Smooth muscle cell (in vitro differentiated cells): Measurements from ENCODE around the gene BBS9. TPM values are rescaled to one million over a fixed set of nuclear protein-coding genes. Genes with fewer than 3 reads are reported as not detected.

ENCODE experiments used
- DNase-seq: peaks from one replicate; lab custom pipeline; 2025; ENCODE audit not compliant: unreplicated experiment; lab: John Stamatoyannopoulos, UW
- H2AFZ ChIP-seq: fragments of 200-600 bp; sonication (generic); 2 replicates; pipeline ENCODE4 v1.6.0; 2016; ENCODE audit warnings: antibody characterized with exemption, low read depth, mild to moderate bottlenecking
- H3F3A ChIP-seq: fragments of 200-600 bp; sonication (generic); 2 replicates; pipeline ENCODE4 v1.6.0; 2017; ENCODE audit warnings: antibody characterized with exemption, low read depth
- H3K27ac ChIP-seq: fragments of 200-600 bp; sonication (generic); 2 replicates; pipeline ENCODE4 v1.5.1; 2016; ENCODE audit warnings: low read depth, mild to moderate bottlenecking
- H3K27me3 ChIP-seq: fragments of 200-600 bp; sonication (generic); 2 replicates; pipeline ENCODE4 v1.6.1; 2016; ENCODE audit warnings: low read depth, mild to moderate bottlenecking
- H3K36me3 ChIP-seq: fragments of 200-600 bp; sonication (generic); 2 replicates; pipeline ENCODE4 v1.5.1; 2016; ENCODE audit warnings: low read depth
- H3K4me1 ChIP-seq: fragments of 200-600 bp; sonication (generic); 2 replicates; pipeline ENCODE4 v1.5.1; 2016; ENCODE audit warnings: low read depth
- H3K4me2 ChIP-seq: fragments of 200-600 bp; sonication (generic); 2 replicates; pipeline ENCODE4 v1.6.0; 2016; ENCODE audit warnings: mild to moderate bottlenecking
- H3K4me3 ChIP-seq: fragments of 200-600 bp; sonication (generic); 2 replicates; pipeline ENCODE4 v1.5.1; 2016; ENCODE audit warnings: mild to moderate bottlenecking
- H3K79me2 ChIP-seq: fragments of 200-600 bp; sonication (generic); 2 replicates; pipeline ENCODE4 v1.6.0; 2016; ENCODE audit warnings: low read depth, mild to moderate bottlenecking
- H3K9ac ChIP-seq: fragments of 200-600 bp; sonication (generic); 2 replicates; pipeline ENCODE4 v1.6.0; 2016; ENCODE audit warnings: low read depth
- H3K9me3 ChIP-seq: fragments of 200-600 bp; sonication (generic); replicated peaks from 2 replicates; pipeline ENCODE4 v1.5.1; 2016; ENCODE audit warnings: low read depth
- H4K20me1 ChIP-seq: fragments of 200-600 bp; sonication (generic); 2 replicates; pipeline ENCODE4 v1.6.0; 2016; ENCODE audit warnings: low read depth
- WGBS: methylation state at CpG from one replicate; pipeline ENCODE4 v1.1.7; 2016; ENCODE audit warnings: low lambda C conversion rate; 5-methylcytosine and 5-hydroxymethylcytosine counted together
- polyA plus RNA-seq: library from polyadenylated mRNA; unstranded; fragments of >200 nt; fragmentation: Nextera tagmentation; extraction: Ambion mirVana; gene quantifications from 2 replicates; pipeline ENCODE4 v1.2.1, GENCODE V29; 2016
- total RNA-seq: library from RNA; depleted of rRNA; stranded (reverse); fragments of >200 nt; gene quantifications from 2 replicates; pipeline ENCODE4 v1.2.3, GENCODE V29; 2014
- TF ChIP-seq, protein P1 (sequence below): fragments of 200-600 bp; sonication (generic); IDR thresholded peaks from 2 replicates; pipeline ENCODE4 v1.5.1; 2017; ENCODE audit warnings: borderline replicate concordance, mild to moderate bottlenecking, antibody characterized with exemption; ENCODE audit not compliant: insufficient read depth, poor library complexity, severe bottlenecking

Gene BBS9
- total and polyA plus RNA-seq, 2 experiments from 2014 or later = 12.8 to 19.6 TPM

GRCh38 chr7:33276325-33276724, 147.0 kb downstream of the BBS9 start:
- H3K36me3 ChIP-seq = peaks cover 3% of the 10 kb centered on the region
- peaks cover 18% of the 10 kb centered on the region for H3K9me3 ChIP-seq
- TF ChIP-seq, protein P1, sequence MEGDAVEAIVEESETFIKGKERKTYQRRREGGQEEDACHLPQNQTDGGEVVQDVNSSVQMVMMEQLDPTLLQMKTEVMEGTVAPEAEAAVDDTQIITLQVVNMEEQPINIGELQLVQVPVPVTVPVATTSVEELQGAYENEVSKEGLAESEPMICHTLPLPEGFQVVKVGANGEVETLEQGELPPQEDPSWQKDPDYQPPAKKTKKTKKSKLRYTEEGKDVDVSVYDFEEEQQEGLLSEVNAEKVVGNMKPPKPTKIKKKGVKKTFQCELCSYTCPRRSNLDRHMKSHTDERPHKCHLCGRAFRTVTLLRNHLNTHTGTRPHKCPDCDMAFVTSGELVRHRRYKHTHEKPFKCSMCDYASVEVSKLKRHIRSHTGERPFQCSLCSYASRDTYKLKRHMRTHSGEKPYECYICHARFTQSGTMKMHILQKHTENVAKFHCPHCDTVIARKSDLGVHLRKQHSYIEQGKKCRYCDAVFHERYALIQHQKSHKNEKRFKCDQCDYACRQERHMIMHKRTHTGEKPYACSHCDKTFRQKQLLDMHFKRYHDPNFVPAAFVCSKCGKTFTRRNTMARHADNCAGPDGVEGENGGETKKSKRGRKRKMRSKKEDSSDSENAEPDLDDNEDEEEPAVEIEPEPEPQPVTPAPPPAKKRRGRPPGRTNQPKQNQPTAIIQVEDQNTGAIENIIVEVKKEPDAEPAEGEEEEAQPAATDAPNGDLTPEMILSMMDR = no peak
- no peaks in the 10 kb centered on the region for H3K27me3 ChIP-seq
- H4K20me1 ChIP-seq = no peaks in the 10 kb centered on the region
- H3K9ac ChIP-seq = no peak overlapping the region
- H3K27ac ChIP-seq = no peak overlapping the region
- no peak overlapping the region for H2AFZ ChIP-seq
- no peak overlapping the region for H3K4me2 ChIP-seq
- no peaks in the 10 kb centered on the region for H3F3A ChIP-seq
- no peaks in the 10 kb centered on the region for H3K4me1 ChIP-seq
- 97% methylated on average over 3 of the region's 3 CpGs for WGBS
- DNase-seq = no peak
- H3K4me3 ChIP-seq = no peak overlapping the region
- H3K79me2 ChIP-seq = no peaks in the 10 kb centered on the region

DNA sequence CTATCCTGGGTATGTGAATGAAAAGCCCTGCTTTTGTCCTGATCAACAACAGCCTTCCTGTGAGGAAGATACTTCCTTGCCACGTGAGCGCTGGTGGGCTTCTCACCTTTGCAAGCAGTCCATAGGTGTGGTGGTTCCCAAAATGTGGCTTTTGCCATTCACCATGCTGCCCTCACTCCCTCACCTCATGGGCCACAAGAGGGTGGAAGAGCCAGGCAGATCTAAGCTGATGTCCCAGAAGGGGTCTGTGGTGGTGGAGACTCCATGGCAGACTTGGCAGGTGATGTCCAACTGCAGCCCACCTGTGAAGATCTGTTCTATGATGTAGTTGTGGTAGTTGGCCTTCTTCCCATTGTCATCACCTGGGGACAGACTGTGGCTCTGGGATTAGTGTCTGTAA, 147.4 kb downstream of the BBS9 start:
- no peak for DNase-seq
- H3K27me3 ChIP-seq = no peaks in the 10 kb centered on the region

GRCh38 chr7:33278095-33278494, 148.7 kb downstream of the BBS9 start:
- Histone ChIP-seq H3K4me3 (no peak overlapping the region), H3K36me3 (no peaks in the 10 kb centered on the region), H3K27ac (no peak overlapping the region), H3K4me2 (no peak overlapping the region), H3F3A (no peaks in the 10 kb centered on the region), H3K9me3 (peaks cover 18% of the 10 kb centered on the region), H2AFZ (no peak overlapping the region), H4K20me1 (no peaks in the 10 kb centered on the region), H3K4me1 (no peaks in the 10 kb centered on the region), H3K79me2 (no peaks in the 10 kb centered on the region), H3K9ac (no peak overlapping the region), H3K27me3 (no peaks in the 10 kb centered on the region)
- 95% methylated on average over 3 of the region's 3 CpGs for WGBS
- TF ChIP-seq, protein P1 = no peak
- DNase-seq = no peak

More for the DNA sequence above, 147.4 kb downstream of the BBS9 start:
- Histone ChIP-seq H3K4me3 (no peak overlapping the region), H3K9ac (no peak overlapping the region), H3K4me1 (no peaks in the 10 kb centered on the region), H3K27ac (no peak overlapping the region), H4K20me1 (no peaks in the 10 kb centered on the region), H3K36me3 (no peaks in the 10 kb centered on the region), H2AFZ (no peak overlapping the region), H3K9me3 (peaks cover 18% of the 10 kb centered on the region), H3F3A (no peaks in the 10 kb centered on the region), H3K79me2 (no peaks in the 10 kb centered on the region), H3K4me2 (no peak overlapping the region)
- TF ChIP-seq, protein P1 = no peak
- 98% methylated on average over 2 of the region's 2 CpGs for WGBS

- peaks cover 3% of the 10 kb centered on the region for H3K9me3 ChIP-seq
- H3K27me3 ChIP-seq = no peaks in the 10 kb centered on the region
- no peaks in the 10 kb centered on the region for H3K4me1 ChIP-seq
- DNase-seq = no peak
- peaks cover 19% of the 10 kb centered on the region for H3K36me3 ChIP-seq
- TF ChIP-seq, protein P1 = no peak
- H3K4me3 ChIP-seq = no peak overlapping the region
- H4K20me1 ChIP-seq = no peaks in the 10 kb centered on the region
- no peaks in the 10 kb centered on the region for H3K79me2 ChIP-seq
- 100% methylated on average over 1 of the region's 1 CpG for WGBS
- H3F3A ChIP-seq = no peaks in the 10 kb centered on the region
- no peak overlapping the region for H2AFZ ChIP-seq
- H3K27ac ChIP-seq = no peak overlapping the region
- no peak overlapping the region for H3K9ac ChIP-seq
- H3K4me2 ChIP-seq = no peak overlapping the region
Measured at GRCh38 chr7:33286501-33286900, 157.1 kb downstream of the BBS9 start.
